ENCODE results near the gene DCAF4L1. TPM values are rescaled to one million over a fixed set of nuclear protein-coding genes. Genes with fewer than 3 reads are reported as not detected.

The DCAF4L1 gene
- total and polyA plus RNA-seq, 2 experiments from 2014 or later: 0.10 TPM; not detected in 1

DNA sequence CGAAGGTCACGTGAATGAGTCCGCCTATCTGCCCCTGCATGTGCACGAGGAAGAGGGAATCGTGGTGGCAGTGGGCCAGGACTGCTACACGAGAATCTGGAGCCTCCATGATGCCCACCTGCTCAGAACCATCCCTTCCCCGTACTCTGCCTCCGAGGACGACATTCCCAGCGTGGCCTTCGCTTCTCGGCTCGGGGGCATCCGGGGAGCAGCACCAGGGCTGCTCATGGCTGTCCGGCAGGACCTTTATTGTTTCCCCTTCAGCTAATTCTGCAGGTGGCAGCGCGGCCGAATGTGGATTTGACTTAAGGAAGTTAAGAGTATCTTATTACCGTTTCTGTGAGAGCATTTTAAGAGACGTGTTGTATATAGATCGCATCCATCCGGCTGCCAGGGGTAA is 1.2 kb downstream of the DCAF4L1 start:
- no peak overlapping the region for H3K27ac ChIP-seq
- WGBS (ENCODE audit: low lambda C conversion rate, missing lambda C conversion rate): 86% methylated on average over 22 of the region's 22 CpGs
- H3K4me1 ChIP-seq (ENCODE audit: insufficient read depth): no peaks in the 10 kb centered on the region
- no peaks in the 10 kb centered on the region for H4K20me1 ChIP-seq (ENCODE audit: insufficient read depth, poor library complexity, severe bottlenecking)
- no peaks in the 10 kb centered on the region for H3K9me2 ChIP-seq (replicated peaks; ENCODE audit: insufficient read depth)
- no peak for DNase-seq (ENCODE audit: low spot score)
- H3K36me3 ChIP-seq (replicated peaks; ENCODE audit: insufficient read depth, low read depth): no peaks in the 10 kb centered on the region
- no peak overlapping the region for H2AFZ ChIP-seq
- no peak overlapping the region for H3K4me3 ChIP-seq
- no peak for TF ChIP-seq EZH2 (IDR thresholded peaks at IDR 0.05; ENCODE audit: borderline replicate concordance)
- no peak for TF ChIP-seq EZH2phosphoT487 (IDR thresholded peaks at IDR 0.05; ENCODE audit: low read depth, severe bottlenecking, unreplicated experiment)
- TF ChIP-seq CTCF (IDR thresholded peaks at IDR 0.05; ENCODE audit: poor library complexity): no peak
- H3K4me2 ChIP-seq: no peak overlapping the region
- no peaks in the 10 kb centered on the region for H3K9me3 ChIP-seq (ENCODE audit: low read depth)
- no peaks in the 10 kb centered on the region for H3K79me2 ChIP-seq
- no peaks in the 10 kb centered on the region for H3K27me3 ChIP-seq

DNA sequence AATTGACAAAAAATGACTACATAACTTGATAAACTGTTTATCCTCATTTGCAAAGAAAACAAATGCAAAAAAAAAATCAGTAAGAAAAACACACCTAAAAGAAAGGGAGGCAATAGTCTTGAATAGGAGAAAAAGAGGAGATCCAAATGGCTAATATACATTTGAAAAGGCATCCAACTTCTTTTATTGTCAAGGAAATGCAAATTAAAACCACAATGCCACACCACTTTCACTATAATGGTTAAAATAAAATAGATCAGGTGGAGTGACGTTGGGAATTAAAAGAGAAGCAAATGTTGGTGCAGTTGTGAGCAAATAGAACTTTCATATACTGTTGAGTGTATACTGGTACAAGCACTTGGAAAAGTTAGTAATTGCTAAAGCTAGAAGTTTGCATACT is 3.6 kb downstream of the DCAF4L1 start:
- no peak for TF ChIP-seq CTCF (IDR thresholded peaks at IDR 0.05; ENCODE audit: poor library complexity)
- no peak for TF ChIP-seq EZH2phosphoT487 (IDR thresholded peaks at IDR 0.05; ENCODE audit: low read depth, severe bottlenecking, unreplicated experiment)
- TF ChIP-seq EZH2 (IDR thresholded peaks at IDR 0.05; ENCODE audit: borderline replicate concordance): no peak
- H2AFZ ChIP-seq: no peak overlapping the region
- H3K4me1 ChIP-seq (ENCODE audit: insufficient read depth): no peaks in the 10 kb centered on the region
- no peak overlapping the region for H3K4me2 ChIP-seq
- 47% methylated on average over 1 of the region's 1 CpG for WGBS (ENCODE audit: low lambda C conversion rate, missing lambda C conversion rate)
- no peaks in the 10 kb centered on the region for H3K27me3 ChIP-seq
- no peak overlapping the region for H3K27ac ChIP-seq
- H3K9me2 ChIP-seq (replicated peaks; ENCODE audit: insufficient read depth): no peaks in the 10 kb centered on the region
- no peak for DNase-seq (ENCODE audit: low spot score)
- peaks cover 9% of the 10 kb centered on the region for H3K79me2 ChIP-seq
- H3K4me3 ChIP-seq: no peak overlapping the region
- no peaks in the 10 kb centered on the region for H3K36me3 ChIP-seq (replicated peaks; ENCODE audit: insufficient read depth, low read depth)
- no peaks in the 10 kb centered on the region for H3K9me3 ChIP-seq (ENCODE audit: low read depth)
- no peaks in the 10 kb centered on the region for H4K20me1 ChIP-seq (ENCODE audit: insufficient read depth, poor library complexity, severe bottlenecking)

DNA sequence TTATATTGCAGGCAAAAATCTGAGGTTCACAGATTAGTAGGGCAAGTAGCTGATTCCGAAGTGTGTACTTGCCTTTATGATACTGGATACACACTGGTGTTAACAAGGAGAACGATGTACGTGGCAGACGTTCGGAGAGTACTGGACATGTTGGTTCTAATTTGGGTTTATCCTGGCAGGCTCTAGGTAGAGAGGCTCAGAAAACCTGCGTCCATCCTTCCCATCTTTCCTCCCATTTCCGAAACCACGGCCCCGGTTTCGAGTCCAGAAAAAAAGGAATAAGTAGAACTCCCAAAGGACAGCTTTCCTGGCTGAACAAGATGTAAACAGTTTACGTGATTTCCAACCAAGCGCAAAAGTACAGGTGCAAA is 8.4 kb downstream of the DCAF4L1 start:
- peaks cover 53% of the 10 kb centered on the region for H3K79me2 ChIP-seq
- H3K4me1 ChIP-seq (ENCODE audit: insufficient read depth): peaks cover 14% of the 10 kb centered on the region
- peak overlapping the region; percentile 84 for H3K4me3 ChIP-seq
- no peak for TF ChIP-seq EZH2phosphoT487 (IDR thresholded peaks at IDR 0.05; ENCODE audit: low read depth, severe bottlenecking, unreplicated experiment)
- TF ChIP-seq EZH2 (IDR thresholded peaks at IDR 0.05; ENCODE audit: borderline replicate concordance): no peak
- no peak for TF ChIP-seq CTCF (IDR thresholded peaks at IDR 0.05; ENCODE audit: poor library complexity)
- no peaks in the 10 kb centered on the region for H3K9me2 ChIP-seq (replicated peaks; ENCODE audit: insufficient read depth)
- WGBS (ENCODE audit: low lambda C conversion rate, missing lambda C conversion rate): 2% methylated on average over 12 of the region's 12 CpGs
- H2AFZ ChIP-seq: peak overlapping the region; percentile 94
- H3K4me2 ChIP-seq: peak overlapping the region; percentile 78
- H3K27me3 ChIP-seq: no peaks in the 10 kb centered on the region
- H3K27ac ChIP-seq: peak overlapping the region; percentile 95
- DNase-seq (ENCODE audit: low spot score): no peak
- H3K9me3 ChIP-seq (ENCODE audit: low read depth): no peaks in the 10 kb centered on the region
- no peaks in the 10 kb centered on the region for H3K36me3 ChIP-seq (replicated peaks; ENCODE audit: insufficient read depth, low read depth)
- peaks cover 11% of the 10 kb centered on the region for H4K20me1 ChIP-seq (ENCODE audit: insufficient read depth, poor library complexity, severe bottlenecking)

Data from hepatocyte (in vitro differentiated cells).